Umbilical cord (tissue), 2 donors: ENCODE results near the gene INSR. TPM values are rescaled to one million over a fixed set of nuclear protein-coding genes. Genes with fewer than 3 reads are reported as not detected.
"Not testable (repeated sequence)": the region's sequence is repeated elsewhere in the genome, so short reads cannot be mapped to it uniquely, and the experiment has no call there.

Experiments used
- DNase-seq: peaks from one replicate; pipeline ENCODE4 v3.0.0-alpha.2; 2015; ENCODE audit warnings: low spot score
- total RNA-seq: library from RNA; depleted of rRNA; stranded (reverse); fragments of >200 nt; gene quantifications from one replicate; pipeline ENCODE4 v1.2.3, GENCODE V29; 2014; ENCODE audit warnings: low replicate concordance; ENCODE audit not compliant: insufficient read depth

The INSR gene
- total RNA-seq = 36.8 TPM

GRCh38 chr19:7293762-7294557, at the start of gene INSR:
Gene INSR (minus strand): TSS chr19:7294414. CDS start chr19:7293891, 523 bp downstream.
- peak; percentile 93 for DNase-seq

- no peak for DNase-seq
These were observed 47.9 kb upstream of the INSR start for GRCh38 chr19:7342143-7342542.

- DNase-seq = peak; percentile 82
These were observed 47.0 kb upstream of the INSR start for GRCh38 chr19:7340959-7341837.

- DNase-seq = no peak
These were observed 43.4 kb upstream of the INSR start for GRCh38 chr19:7337380-7338194.

GRCh38 chr19:7336321-7336973, 42.2 kb upstream of the INSR start:
- no peak for DNase-seq

GRCh38 chr19:7333198-7334118, 39.2 kb upstream of the INSR start:
- DNase-seq = no peak

- DNase-seq = no peak
These were observed 37.2 kb upstream of the INSR start for GRCh38 chr19:7331446-7331845.

GRCh38 chr19:7328647-7329046, 34.4 kb upstream of the INSR start:
- DNase-seq = no peak

- DNase-seq = no peak
These were observed 33.6 kb upstream of the INSR start for GRCh38 chr19:7327802-7328201.

- DNase-seq = no peak
These were observed 32.1 kb upstream of the INSR start for GRCh38 chr19:7326105-7326877.

- no peak for DNase-seq
These were observed 24.0 kb upstream of the INSR start for GRCh38 chr19:7318176-7318575.

GRCh38 chr19:7312816-7313215, 18.6 kb upstream of the INSR start:
- no peak for DNase-seq

GRCh38 chr19:7311911-7312310, 17.7 kb upstream of the INSR start:
- DNase-seq = no peak

GRCh38 chr19:7308327-7308726, 14.1 kb upstream of the INSR start:
- not testable (repeated sequence) for DNase-seq

GRCh38 chr19:7307590-7308218, 13.5 kb upstream of the INSR start:
- DNase-seq = no peak

- DNase-seq = no peak
These were observed 10.0 kb upstream of the INSR start for GRCh38 chr19:7304200-7304599.

- no peak for DNase-seq
These were observed 9.3 kb upstream of the INSR start for GRCh38 chr19:7303470-7303869.

- no peak for DNase-seq
These were observed 7.3 kb upstream of the INSR start for GRCh38 chr19:7301525-7301924.

- no peak for DNase-seq
These were observed 3.5 kb upstream of the INSR start for GRCh38 chr19:7297742-7298141.
